ENCODE measurements around the gene PCDHGB5.

DNA sequence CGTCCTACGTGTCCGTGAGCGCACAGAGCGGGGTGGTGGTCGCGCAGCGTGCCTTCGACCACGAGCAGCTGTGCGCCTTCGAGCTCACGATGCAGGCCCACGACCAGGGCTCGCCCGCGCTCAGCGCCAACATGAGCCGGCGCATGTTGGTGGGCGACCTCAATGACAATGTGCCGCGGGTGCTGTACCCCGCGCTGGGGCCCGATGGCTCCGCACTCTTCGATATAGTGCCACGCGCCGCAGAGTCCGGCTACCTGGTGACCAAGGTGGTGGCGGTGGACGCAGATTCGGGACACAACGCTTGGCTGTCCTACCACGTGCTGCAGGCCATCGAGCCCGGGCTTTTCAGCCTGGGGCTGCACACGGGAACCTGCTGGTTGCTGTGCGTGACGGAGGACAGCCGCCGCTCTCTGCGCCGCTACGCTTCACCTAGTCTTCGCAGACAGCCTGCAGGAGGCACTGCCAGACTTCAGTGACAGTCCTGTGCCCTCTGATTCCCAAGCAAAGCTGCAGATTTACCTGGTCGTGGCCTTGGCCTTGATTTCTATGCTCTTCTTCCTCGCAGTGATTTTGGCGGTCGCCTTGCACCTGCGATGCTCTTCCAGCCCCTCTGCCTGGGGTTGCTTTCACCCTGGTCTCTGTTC lies 30.2 kb downstream of the PCDHGB5 start:
- TF ChIP-seq, protein P1, sequence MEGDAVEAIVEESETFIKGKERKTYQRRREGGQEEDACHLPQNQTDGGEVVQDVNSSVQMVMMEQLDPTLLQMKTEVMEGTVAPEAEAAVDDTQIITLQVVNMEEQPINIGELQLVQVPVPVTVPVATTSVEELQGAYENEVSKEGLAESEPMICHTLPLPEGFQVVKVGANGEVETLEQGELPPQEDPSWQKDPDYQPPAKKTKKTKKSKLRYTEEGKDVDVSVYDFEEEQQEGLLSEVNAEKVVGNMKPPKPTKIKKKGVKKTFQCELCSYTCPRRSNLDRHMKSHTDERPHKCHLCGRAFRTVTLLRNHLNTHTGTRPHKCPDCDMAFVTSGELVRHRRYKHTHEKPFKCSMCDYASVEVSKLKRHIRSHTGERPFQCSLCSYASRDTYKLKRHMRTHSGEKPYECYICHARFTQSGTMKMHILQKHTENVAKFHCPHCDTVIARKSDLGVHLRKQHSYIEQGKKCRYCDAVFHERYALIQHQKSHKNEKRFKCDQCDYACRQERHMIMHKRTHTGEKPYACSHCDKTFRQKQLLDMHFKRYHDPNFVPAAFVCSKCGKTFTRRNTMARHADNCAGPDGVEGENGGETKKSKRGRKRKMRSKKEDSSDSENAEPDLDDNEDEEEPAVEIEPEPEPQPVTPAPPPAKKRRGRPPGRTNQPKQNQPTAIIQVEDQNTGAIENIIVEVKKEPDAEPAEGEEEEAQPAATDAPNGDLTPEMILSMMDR (IDR thresholded peaks at IDR 0.05): no peak
- TF ChIP-seq EP300 (IDR thresholded peaks at IDR 0.05) (no peak), POLR2A (IDR thresholded peaks at IDR 0.05) (no peak), POLR2AphosphoS5 (IDR thresholded peaks at IDR 0.05) (no peak)
